ENCODE results near the gene KCNH1. TPM values are rescaled to one million over a fixed set of nuclear protein-coding genes. Genes with fewer than 3 reads are reported as not detected.
"Not testable (repeated sequence)": the region's sequence is repeated elsewhere in the genome, so short reads cannot be mapped to it uniquely, and the experiment has no call there.

Gene KCNH1
- total RNA-seq, 2 experiments from 2014 or later, result not detected

- ChIA-PET POLR2A (no interaction called here), CTCF (no interaction called here)
Measured at GRCh38 chr1:210674151-210674550, 459.8 kb downstream of the KCNH1 start.

DNA sequence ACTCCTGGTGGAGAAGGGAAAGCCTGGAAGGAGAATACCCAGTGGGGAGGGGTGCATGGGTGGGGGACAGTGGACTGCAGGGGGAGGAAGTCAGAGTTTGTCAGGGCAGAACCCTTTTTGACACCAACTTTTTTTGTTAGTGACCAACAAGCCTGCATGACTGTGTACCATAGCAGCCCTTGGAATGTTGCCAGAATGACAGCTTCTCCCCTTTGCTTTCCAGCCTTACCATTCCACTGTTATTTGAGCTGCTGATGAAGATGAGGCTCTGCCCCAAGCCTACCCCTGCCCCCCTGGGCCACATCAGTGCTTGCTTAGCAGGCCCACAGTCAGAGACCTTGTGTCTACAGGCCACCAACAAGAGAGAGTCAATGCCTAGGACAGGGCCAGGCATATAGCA is 464.0 kb downstream of the KCNH1 start:
- ChIA-PET POLR2A (no interaction called here), CTCF (no interaction called here)

- ChIA-PET CTCF (no interaction called here), POLR2A (no interaction called here)
Measured at GRCh38 chr1:210663730-210664573, 470.0 kb downstream of the KCNH1 start.

DNA sequence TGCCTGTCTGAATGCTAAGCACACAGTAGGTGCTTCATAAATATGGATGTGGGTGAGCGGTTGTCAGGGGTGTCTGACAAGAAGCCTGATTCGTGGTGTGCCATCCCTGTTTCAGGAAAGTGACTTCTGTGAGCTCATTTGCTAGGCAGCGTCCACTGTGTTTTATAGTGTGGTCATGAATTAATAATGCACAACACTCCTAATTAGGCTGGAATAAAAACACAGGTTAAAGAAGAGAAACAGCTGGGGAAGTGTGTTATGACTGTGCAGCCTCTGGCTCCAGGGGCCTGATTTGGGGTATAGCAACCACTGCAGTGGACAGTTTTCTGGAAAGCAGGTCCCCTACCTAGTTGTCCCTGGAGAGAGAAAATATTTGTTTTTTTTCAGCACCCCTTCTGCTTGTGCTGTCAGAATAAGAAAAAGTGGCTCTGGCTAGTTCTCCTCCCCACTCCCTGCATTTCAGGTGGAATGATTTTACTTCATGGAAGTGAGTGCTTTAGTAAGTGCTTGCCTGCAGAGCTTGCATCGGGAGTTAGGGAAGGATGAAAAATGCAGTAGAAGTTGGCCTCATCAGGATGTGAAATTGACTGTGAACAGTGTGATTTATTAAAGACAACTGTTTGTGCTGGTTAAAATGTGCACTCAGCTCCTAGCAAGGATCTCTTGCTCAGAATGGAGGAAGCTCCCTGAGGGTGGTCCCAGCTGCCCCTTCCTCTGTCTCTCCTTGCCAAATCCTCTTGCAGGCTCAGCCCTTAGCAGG is 471.5 kb downstream of the KCNH1 start:
- POLR2A ChIA-PET, result no interaction called here
- CTCF ChIA-PET, result no interaction called here

DNA sequence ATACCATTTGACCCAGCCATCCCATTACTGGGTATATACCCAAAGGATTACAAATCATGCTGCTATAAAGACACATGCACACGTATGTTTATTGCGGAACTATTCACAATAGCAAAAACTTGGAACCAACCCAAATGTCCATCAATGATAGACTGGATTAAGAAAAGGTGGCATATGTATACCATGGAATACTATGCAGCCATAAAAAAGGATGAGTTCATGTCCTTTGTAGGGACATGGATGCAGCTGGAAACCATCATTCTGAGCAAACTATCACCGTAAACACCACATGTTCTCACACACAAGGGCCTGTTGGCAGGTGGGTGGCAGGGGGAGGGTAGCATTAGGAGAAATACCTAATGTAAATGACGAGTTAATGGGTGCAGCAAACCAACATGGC is 472.4 kb downstream of the KCNH1 start:
- CTCF ChIA-PET, POLR2A ChIA-PET: not testable (repeated sequence)

DNA sequence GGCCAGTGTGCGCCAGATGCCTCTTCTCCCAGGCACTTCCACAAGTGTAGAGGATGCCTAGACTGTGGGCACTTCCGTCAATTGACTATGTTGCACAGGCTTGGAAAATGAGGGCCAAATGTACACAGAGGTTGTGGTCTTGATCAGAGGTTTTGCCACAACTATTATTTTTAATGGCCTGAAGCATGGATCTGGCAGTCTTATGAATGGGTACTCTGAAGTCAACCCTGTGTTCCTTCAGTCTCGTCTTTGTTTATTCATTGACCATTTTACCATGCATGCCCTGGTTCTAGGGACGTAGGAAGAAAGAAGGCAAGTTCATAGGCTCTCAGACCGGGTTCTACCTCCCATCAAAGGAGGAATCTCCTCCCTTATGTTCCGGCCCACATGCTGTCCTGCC is 476.1 kb downstream of the KCNH1 start:
- CTCF ChIA-PET, result no interaction called here
- POLR2A ChIA-PET, result no interaction called here

GRCh38 chr1:210655511-210655910 is 478.4 kb downstream of the KCNH1 start:
- CTCF ChIA-PET, result no interaction called here
- POLR2A ChIA-PET, result no interaction called here

DNA sequence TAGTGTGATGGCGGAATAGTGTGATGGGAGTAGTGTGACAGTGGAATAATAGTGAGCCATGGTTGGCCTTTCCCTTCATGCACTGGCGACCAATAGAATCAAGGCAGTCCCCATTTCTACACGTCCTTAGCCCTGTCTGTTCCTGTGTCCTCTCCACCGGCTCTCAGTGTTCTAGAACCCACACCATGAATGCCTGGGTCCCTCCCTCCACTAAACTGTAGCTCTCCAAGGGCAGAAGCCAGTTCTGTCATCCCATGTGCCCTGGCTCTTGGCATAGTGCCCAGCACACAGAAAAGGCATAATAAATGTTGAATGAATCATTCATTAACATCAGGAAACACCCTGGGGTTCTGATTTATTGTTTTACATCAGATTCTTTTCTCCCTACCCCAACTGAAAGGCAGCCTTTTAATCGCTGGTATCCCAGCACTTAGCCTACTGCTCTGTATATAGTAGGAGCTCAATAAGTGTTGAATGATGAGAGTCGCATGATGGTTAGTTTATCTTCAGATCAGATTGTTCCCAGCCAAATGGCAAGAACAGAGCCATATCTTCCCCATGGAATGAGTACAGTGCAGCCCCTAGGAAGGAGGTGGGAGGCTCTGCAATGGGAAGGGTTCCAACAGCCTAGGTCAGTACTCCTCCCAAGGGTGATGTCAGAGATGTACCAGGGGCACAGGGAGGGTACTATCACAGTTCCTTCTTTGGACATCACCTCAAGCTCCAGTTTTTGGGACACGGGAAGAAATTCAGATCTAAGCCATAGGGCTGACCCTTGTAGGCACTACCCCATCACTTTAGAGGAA is 479.6 kb downstream of the KCNH1 start:
- CTCF ChIA-PET, result interaction anchor here (1.2 kb wide), 1 partner anchor 480 kb away, joined by 3 read pairs; the partner anchor contains the start of gene KCNH1
- POLR2A ChIA-PET, result no interaction called here

DNA sequence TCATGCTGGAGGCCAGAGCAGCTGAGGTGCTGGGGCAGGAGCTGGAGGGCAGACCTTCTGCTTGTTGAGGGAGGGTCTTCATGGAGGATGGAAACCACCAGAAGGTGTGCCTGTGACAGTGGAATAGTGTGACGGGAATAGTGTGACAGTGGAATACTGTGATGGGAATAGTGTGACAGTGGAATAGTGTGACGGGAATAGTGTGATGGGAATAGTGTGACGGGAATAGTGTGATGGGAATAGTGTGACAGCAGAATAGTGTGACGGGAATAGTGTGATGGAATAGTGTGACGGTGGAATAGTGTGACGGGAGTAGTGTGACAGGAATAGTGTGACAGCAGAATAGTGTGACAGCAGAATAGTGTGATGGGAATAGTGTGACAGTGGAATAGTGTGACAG is 480.2 kb downstream of the KCNH1 start:
- ChIA-PET POLR2A (no interaction called here), CTCF (interaction anchor here (0.8 kb wide), 1 partner anchor 254 kb away, joined by 3 read pairs; no protein-coding TSS in a partner anchor)

DNA sequence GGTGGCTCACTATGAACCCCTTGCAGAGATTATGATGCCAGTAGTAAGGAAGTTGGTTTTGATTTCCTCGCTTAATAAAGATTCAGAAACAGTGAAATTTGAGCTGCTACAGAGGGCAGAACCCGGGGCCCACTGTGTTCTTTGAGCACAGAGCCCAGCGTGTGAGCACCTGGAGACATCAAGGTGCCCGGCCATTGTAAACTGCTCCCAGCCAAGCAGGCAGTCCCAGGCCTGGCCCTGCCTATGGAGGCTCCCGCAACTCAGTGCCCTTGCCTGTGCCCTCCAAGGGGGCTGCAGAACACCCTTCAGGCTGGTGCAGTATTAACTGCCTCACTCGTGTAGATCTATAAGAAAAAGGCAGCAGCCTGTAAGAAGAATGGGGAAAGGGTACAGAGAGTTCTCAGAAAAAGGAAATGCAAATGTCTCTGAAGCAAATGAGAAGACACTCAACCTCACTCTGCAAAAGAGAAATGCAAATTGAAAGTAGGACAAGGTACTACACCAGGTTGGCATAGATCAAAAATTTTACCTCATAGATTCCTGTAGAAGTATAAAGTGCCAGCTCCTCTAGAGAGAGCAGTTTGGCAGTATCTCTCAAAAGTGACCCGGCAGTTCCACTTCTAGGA is 481.5 kb downstream of the KCNH1 start:
- POLR2A ChIA-PET, result interaction anchor here (0.6 kb wide), 1 partner anchor 845 kb away, joined by 4 read pairs; no protein-coding TSS in a partner anchor
- CTCF ChIA-PET, result no interaction called here

DNA sequence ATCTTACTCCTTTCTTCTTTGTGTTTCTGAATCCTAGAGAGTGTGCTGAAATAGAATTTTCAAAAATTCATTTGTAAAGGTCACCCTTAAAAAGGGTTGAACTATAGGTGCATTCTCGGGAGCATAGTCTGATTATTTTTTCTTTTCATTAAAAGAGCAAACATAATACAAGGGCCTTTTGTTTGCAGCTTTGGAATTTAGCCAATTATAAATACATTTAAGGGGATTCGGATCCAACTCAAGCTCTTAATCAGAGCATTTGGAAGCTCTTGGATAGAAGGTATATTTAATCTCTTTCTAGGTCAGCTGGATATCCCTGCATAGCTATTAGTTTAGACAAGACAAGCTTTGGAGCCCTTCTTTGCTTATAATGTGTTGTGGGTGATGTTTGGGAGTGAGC is 483.5 kb downstream of the KCNH1 start:
- ChIA-PET POLR2A (no interaction called here), CTCF (no interaction called here)

GRCh38 chr1:210648588-210649269 is 485.2 kb downstream of the KCNH1 start:
- ChIA-PET POLR2A (no interaction called here), CTCF (no interaction called here)

DNA sequence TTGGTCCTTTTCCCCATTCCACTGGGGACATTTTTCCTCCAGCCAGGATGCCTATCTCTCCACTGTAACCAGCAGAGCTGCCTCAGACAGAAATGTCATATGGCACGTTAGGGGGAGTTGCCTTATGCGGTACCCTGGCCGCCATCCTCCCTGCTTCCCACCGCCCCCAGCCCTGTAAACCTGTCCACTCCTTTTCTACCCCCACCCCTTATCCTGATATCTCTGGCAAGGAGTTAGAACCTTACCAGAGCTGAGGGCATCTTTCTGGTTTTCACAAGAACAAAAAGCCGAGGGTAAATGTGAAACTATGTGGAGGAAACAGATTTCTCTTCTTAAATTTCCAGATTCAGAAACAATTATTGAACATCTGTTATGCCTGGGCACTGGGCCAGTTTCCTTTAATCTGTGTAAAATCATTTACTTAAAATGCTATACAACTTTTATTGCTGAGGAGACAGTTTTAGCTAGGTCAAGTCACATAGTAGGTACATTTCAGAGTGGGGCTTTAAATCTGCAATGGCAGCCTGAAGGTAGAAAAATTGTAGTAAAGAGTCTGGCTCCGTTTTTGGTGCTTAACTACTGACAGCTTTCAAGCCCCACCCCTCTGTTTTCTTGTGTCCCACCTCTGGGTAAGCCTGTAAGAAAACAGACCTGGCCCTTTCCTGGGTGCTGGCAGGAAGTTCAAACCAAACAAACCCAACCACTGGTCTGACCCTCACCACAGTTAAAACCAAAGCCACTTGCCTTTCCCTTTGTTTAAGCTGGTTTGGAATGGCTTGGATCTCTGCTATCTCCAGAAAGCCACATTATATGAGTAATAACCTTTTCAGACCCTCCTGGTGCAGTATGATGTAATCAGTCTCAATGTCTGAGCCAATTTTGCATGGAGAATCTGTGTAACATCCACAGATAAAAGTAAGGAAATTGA is 486.3 kb downstream of the KCNH1 start:
- ChIA-PET POLR2A (no interaction called here), CTCF (no interaction called here)

- POLR2A ChIA-PET, result no interaction called here
- CTCF ChIA-PET, result no interaction called here
Measured at GRCh38 chr1:210646258-210646616, 487.7 kb downstream of the KCNH1 start.

DNA sequence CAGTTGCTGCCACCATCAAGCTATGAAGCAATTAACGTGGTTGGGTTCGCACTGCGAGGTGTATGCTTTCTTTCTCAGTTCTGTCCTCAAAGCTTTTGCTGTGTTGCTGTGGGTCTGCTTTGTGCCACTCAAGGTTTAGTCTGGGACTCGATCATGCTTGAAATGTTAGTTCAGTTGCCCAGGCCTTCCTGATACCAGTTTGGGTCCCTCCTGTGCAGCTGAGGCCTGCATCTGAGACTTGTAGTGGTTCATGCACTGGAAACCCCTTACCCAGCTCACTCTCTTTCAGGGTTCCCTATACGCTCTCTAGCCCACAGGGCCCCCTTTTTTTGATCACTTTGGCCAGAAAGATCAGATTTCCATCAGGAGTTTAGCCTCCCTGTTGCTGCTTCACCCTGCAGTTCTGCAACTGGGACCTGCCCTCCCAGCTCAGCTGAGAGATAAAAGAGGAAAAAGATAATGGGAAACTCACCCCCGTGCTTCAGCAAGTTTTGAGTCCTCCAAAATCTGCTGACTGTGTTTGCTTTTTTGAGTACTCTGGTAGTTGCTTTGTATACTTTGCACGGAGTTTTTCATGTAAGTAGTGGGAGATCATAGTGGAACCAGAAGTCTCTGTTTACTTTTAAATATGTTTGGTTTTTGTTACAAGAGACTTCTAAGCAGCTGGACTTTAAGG is 488.2 kb downstream of the KCNH1 start:
- POLR2A ChIA-PET, result no interaction called here

DNA sequence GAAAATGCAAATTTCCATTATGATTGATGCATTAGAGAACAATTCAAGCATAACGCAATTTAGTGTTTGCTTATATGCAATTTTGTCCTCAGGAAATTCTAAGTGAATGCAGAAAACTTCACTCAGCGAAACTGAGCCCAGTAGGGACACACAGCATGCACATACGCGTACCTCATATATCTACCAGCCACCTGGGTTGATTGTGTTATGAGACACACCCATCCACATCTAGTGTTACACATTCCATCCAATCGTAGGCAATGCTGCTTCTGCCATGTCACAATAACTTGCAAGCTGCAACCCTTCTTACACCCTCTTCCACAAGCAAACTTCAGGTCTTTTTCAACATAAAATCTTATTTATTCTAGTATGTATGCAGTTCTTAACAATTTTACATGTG is 492.4 kb downstream of the KCNH1 start:
- CTCF ChIA-PET, result no interaction called here
- POLR2A ChIA-PET, result no interaction called here

More for the DNA sequence above, 488.2 kb downstream of the KCNH1 start:
- CTCF ChIA-PET, result no interaction called here

DNA sequence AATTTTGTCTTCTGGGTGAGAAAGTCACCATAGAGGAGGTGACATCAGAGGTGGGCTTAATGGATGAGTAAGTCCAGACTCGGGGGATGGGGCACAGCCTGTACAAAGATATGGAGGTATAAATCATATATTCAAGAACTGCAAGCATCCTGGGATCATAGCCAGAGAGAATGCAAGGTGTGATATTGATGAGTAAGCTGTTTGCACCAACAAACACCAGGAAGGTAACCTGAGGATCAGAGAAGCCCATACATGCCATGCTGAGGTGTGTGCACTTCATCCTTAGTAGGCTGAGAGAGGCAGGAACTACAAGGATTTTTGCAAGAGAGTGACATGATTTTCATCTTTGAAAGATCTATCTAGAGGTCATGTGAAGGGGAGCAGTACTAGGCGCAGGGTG is 498.8 kb downstream of the KCNH1 start:
- ChIA-PET CTCF (no interaction called here), POLR2A (no interaction called here)

- CTCF ChIA-PET, result no interaction called here
- POLR2A ChIA-PET, result no interaction called here
Measured at GRCh38 chr1:210633636-210634035, 500.3 kb downstream of the KCNH1 start.
